HepG2 (cell line): ENCODE results near the gene ZNF385B. TPM values are rescaled to one million over a fixed set of nuclear protein-coding genes. Genes with fewer than 3 reads are reported as not detected.

ENCODE experiments used
- BCL6 ChIP-seq: IDR thresholded peaks from 2 replicates; pipeline ENCODE4 v1.6.1; 2016; ENCODE audit warnings: missing genetic modification reagents, missing compliant biosample characterization
- CREM ChIP-seq, 2 experiments: sonication (generic) in 1 of 2; formaldehyde crosslinking in 1 of 2; IDR thresholded peaks; 2 replicates each; pipeline versions ENCODE4 v1.4.0 to v1.6.1; 2016 to 2020; ENCODE audit warnings: antibody characterized with exemption in 1 of 2, mild to moderate bottlenecking in 1 of 2, missing genetic modification reagents in 1 of 2
- ERF ChIP-seq: IDR thresholded peaks from 2 replicates; pipeline ENCODE4 v1.6.1; 2018; ENCODE audit warnings: missing biosample characterization, missing genetic modification reagents
- FIP1L1 ChIP-seq: fragments of 200-400 bp; formaldehyde crosslinking; IDR thresholded peaks from 2 replicates; pipeline ENCODE4 v1.6.1; 2018; ENCODE audit warnings: low read depth, mild to moderate bottlenecking, low read length, moderate library complexity, borderline replicate concordance; ENCODE audit not compliant: insufficient read depth
- FOXA1 ChIP-seq, 2 experiments: fragments of 450-650 bp in 1 of 2; sonication (generic) in 1 of 2; formaldehyde crosslinking in 1 of 2; IDR thresholded peaks; 2 replicates each; pipeline versions ENCODE4 v1.4.0 to v1.6.1; 2016 to 2020; ENCODE audit warnings: missing genetic modification reagents in 1 of 2
- HCFC1 ChIP-seq: fragments of 150-350 bp; IDR thresholded peaks from 2 replicates; pipeline ENCODE4 v1.6.1; 2014; ENCODE audit warnings: low read depth, low read length
- MTA3 ChIP-seq: sonication (generic); formaldehyde crosslinking; IDR thresholded peaks from 2 replicates; pipeline ENCODE4 v1.4.0; 2020; ENCODE audit warnings: missing genetic modification reagents
- MXD4 ChIP-seq: IDR thresholded peaks from 2 replicates; pipeline ENCODE4 v1.6.1; 2016; ENCODE audit warnings: mild to moderate bottlenecking, missing biosample characterization, missing genetic modification reagents
- PTBP1 ChIP-seq: fragments of 200-400 bp; formaldehyde crosslinking; IDR thresholded peaks from 2 replicates; pipeline ENCODE4 v1.6.1; 2018; ENCODE audit warnings: low read length, low read depth; ENCODE audit not compliant: poor library complexity, severe bottlenecking
- RARG ChIP-seq: sonication (generic); formaldehyde crosslinking; IDR thresholded peaks from 2 replicates; pipeline ENCODE4 v1.4.0; 2020; ENCODE audit warnings: low read depth, mild to moderate bottlenecking, missing genetic modification reagents
- SMC3 ChIP-seq: IDR thresholded peaks from 2 replicates; pipeline ENCODE4 v1.6.1; 2011; ENCODE audit warnings: low read length, improper control_type of control experiment
- TP53 ChIP-seq: sonication (generic); formaldehyde crosslinking; conservative IDR thresholded peaks from 2 replicates; pipeline ENCODE4 v1.4.0; 2020; ENCODE audit warnings: missing genetic modification reagents
- ZNF296 ChIP-seq: sonication (generic); formaldehyde crosslinking; conservative IDR thresholded peaks from 2 replicates; pipeline ENCODE4 v1.5.0; 2020; ENCODE audit warnings: mild to moderate bottlenecking, missing genetic modification reagents
- ZNF337 ChIP-seq: sonication (generic); formaldehyde crosslinking; IDR thresholded peaks from 2 replicates; pipeline ENCODE4 v1.5.1; 2020; ENCODE audit warnings: missing genetic modification reagents, low read depth, mild to moderate bottlenecking, borderline replicate concordance
- ZNF44 ChIP-seq: sonication (generic); formaldehyde crosslinking; IDR thresholded peaks from 2 replicates; pipeline ENCODE4 v1.5.1; 2020; ENCODE audit warnings: mild to moderate bottlenecking, missing genetic modification reagents
- polyA plus RNA-seq, 8 experiments: library from polyadenylated mRNA; depleted of rRNA in 3 of 8; stranded (reverse) in 7 of 8; unstranded in 1 of 8; fragments of >200 nt; fragmentation: Illumina TruSeq in 4 of 8; extraction: Trizol in 4 of 8; gene quantifications; 2 replicates each; pipeline versions ENCODE4 v1.2.1 to v1.2.3, GENCODE V29; 2011 to 2016; ENCODE audit warnings: low read depth in 4 of 8, missing spikeins in 1 of 8, mixed read lengths in 1 of 8; ENCODE audit not compliant: insufficient read depth in 1 of 8
- total RNA-seq, 5 experiments: library from RNA; depleted of rRNA; stranded (reverse); fragments of >200 nt; fragmentation: Illumina TruSeq; extraction: Trizol; gene quantifications; 2 replicates each; pipeline ENCODE4 v1.2.3, GENCODE V29; 2016; ENCODE audit warnings: low read depth in 1 of 5
- TF ChIP-seq, protein P1 (sequence below): sonication (generic); formaldehyde crosslinking; IDR thresholded peaks from 2 replicates; pipeline ENCODE4 v1.5.1; 2020; ENCODE audit warnings: mild to moderate bottlenecking, missing genetic modification reagents, moderate library complexity
- TF ChIP-seq, protein P2 (sequence below): sonication (generic); formaldehyde crosslinking; IDR thresholded peaks from 2 replicates; pipeline ENCODE4 v1.9.0; 2021; ENCODE audit warnings: missing genetic modification reagents, borderline replicate concordance
- TF ChIP-seq, protein P3 (sequence below): sonication (generic); formaldehyde crosslinking; IDR thresholded peaks from 2 replicates; pipeline ENCODE4 v1.4.0; 2020; ENCODE audit warnings: missing genetic modification reagents
- TF ChIP-seq, protein P4 (sequence below): sonication (generic); formaldehyde crosslinking; IDR thresholded peaks from 2 replicates; pipeline ENCODE4 v1.4.0; 2020; ENCODE audit warnings: low read depth, mild to moderate bottlenecking, missing genetic modification reagents

ZNF385B gene
- total and polyA plus RNA-seq, 2 of the 13 experiments (the other 11 are each of a cell fraction or from before 2014, with no cell fraction given) = 3.3 to 6.7 TPM

DNA sequence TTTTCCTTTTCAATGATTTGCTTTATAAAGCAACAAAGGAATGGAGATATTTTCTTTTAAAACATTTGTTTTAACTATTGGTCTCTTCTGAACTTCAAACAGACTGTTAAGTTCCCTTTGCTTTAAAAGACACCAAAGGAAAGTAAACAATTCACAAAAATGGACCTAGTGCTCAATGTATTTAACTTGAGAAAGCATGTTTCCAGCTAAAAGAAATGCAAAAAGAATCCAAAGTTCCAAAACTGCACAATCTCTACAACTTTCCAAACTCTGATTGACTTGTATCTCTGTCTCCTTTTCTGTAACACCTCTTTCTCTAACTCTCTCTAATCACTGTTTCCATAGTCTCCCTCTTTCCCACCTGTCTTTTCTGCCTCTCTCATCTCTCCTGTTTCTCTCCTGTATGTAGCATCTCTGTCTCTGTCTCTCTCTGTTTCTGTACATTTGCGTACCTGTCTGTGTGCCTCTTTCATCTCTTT is 301.1 kb downstream of the ZNF385B start (continued):
- no peak for TF ChIP-seq SMC3
- TF ChIP-seq, protein P1, sequence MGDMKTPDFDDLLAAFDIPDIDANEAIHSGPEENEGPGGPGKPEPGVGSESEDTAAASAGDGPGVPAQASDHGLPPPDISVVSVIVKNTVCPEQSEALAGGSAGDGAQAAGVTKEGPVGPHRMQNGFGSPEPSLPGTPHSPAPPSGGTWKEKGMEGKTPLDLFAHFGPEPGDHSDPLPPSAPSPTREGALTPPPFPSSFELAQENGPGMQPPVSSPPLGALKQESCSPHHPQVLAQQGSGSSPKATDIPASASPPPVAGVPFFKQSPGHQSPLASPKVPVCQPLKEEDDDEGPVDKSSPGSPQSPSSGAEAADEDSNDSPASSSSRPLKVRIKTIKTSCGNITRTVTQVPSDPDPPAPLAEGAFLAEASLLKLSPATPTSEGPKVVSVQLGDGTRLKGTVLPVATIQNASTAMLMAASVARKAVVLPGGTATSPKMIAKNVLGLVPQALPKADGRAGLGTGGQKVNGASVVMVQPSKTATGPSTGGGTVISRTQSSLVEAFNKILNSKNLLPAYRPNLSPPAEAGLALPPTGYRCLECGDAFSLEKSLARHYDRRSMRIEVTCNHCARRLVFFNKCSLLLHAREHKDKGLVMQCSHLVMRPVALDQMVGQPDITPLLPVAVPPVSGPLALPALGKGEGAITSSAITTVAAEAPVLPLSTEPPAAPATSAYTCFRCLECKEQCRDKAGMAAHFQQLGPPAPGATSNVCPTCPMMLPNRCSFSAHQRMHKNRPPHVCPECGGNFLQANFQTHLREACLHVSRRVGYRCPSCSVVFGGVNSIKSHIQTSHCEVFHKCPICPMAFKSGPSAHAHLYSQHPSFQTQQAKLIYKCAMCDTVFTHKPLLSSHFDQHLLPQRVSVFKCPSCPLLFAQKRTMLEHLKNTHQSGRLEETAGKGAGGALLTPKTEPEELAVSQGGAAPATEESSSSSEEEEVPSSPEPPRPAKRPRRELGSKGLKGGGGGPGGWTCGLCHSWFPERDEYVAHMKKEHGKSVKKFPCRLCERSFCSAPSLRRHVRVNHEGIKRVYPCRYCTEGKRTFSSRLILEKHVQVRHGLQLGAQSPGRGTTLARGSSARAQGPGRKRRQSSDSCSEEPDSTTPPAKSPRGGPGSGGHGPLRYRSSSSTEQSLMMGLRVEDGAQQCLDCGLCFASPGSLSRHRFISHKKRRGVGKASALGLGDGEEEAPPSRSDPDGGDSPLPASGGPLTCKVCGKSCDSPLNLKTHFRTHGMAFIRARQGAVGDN (CRISPR knock-in tag) = no peak
- TF ChIP-seq RARG (CRISPR knock-in tag) = no peak
- TF ChIP-seq, protein P2, sequence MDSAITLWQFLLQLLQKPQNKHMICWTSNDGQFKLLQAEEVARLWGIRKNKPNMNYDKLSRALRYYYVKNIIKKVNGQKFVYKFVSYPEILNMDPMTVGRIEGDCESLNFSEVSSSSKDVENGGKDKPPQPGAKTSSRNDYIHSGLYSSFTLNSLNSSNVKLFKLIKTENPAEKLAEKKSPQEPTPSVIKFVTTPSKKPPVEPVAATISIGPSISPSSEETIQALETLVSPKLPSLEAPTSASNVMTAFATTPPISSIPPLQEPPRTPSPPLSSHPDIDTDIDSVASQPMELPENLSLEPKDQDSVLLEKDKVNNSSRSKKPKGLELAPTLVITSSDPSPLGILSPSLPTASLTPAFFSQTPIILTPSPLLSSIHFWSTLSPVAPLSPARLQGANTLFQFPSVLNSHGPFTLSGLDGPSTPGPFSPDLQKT (CRISPR knock-in tag) = no peak
- TF ChIP-seq ZNF337 (CRISPR knock-in tag) = no peak
- no peak for TF ChIP-seq MTA3 (CRISPR knock-in tag)
- TF ChIP-seq PTBP1 = no peak
- TF ChIP-seq FIP1L1 = no peak
- no peak for TF ChIP-seq TP53 (CRISPR knock-in tag)
- TF ChIP-seq FOXA1 (IDR thresholded peaks at IDR 0.05) = no peak
- TF ChIP-seq FOXA1 (CRISPR knock-in tag; IDR thresholded peaks at IDR 0.05) = 0 out of 2 replicates have a peak, but pooled peaks have one; percentile 6
- peak; percentile 92 for TF ChIP-seq CREM (IDR thresholded peaks at IDR 0.05)
- no peak for TF ChIP-seq CREM (CRISPR knock-in tag; IDR thresholded peaks at IDR 0.05)
- no peak for TF ChIP-seq MXD4
- TF ChIP-seq ZNF44 = no peak
- no peak for TF ChIP-seq HCFC1
- TF ChIP-seq ERF (CRISPR knock-in tag) = peak; percentile 27; the same call in 1 of the 2 replicates
- TF ChIP-seq, protein P3, sequence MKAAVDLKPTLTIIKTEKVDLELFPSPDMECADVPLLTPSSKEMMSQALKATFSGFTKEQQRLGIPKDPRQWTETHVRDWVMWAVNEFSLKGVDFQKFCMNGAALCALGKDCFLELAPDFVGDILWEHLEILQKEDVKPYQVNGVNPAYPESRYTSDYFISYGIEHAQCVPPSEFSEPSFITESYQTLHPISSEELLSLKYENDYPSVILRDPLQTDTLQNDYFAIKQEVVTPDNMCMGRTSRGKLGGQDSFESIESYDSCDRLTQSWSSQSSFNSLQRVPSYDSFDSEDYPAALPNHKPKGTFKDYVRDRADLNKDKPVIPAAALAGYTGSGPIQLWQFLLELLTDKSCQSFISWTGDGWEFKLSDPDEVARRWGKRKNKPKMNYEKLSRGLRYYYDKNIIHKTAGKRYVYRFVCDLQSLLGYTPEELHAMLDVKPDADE (CRISPR knock-in tag) = no peak
- TF ChIP-seq ZNF296 = no peak
- TF ChIP-seq, protein P4, sequence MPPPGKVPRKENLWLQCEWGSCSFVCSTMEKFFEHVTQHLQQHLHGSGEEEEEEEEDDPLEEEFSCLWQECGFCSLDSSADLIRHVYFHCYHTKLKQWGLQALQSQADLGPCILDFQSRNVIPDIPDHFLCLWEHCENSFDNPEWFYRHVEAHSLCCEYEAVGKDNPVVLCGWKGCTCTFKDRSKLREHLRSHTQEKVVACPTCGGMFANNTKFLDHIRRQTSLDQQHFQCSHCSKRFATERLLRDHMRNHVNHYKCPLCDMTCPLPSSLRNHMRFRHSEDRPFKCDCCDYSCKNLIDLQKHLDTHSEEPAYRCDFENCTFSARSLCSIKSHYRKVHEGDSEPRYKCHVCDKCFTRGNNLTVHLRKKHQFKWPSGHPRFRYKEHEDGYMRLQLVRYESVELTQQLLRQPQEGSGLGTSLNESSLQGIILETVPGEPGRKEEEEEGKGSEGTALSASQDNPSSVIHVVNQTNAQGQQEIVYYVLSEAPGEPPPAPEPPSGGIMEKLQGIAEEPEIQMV (CRISPR knock-in tag) = no peak
- peak; percentile 63 for TF ChIP-seq BCL6
